ENCODE results near the gene SH2D4B. TPM values are rescaled to one million over a fixed set of nuclear protein-coding genes. Genes with fewer than 3 reads are reported as not detected.

SH2D4B gene
- total RNA-seq, 2 donors from 2014 or later = not detected

DNA sequence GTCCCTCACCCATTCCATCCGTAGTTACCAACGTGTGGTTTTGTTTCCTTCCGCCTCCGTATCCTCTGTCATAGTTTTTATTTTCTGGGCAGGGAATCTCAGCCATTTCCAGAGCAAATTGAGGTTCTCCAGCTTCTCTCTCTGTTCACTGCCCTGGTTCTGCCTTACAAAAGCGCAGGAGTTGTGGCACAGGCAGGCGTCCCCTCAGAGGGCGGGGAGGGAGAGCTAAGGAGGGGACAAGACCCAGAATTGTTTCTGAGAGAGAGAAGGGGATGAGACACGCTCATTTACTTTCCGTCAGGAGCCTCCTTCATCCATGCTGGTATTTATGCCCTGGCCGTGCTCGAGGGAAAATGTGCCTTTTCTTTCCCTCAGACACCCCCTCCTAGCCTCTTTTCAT is 71.0 kb downstream of the SH2D4B start:
- no peak for DNase-seq
- intact Hi-C loops (cut with DNase I, micrococcal nuclease) = no loop called here
- ATAC-seq = no peak

GRCh38 chr10:80609331-80609730 is 71.6 kb downstream of the SH2D4B start:
- DNase-seq = no peak

GRCh38 chr10:80611481-80612185 is 73.9 kb downstream of the SH2D4B start:
- intact Hi-C loops (cut with DNase I, micrococcal nuclease) = no loop called here
- ATAC-seq = no peak
- DNase-seq = no peak

More at GRCh38 chr10:80609331-80609730, 71.6 kb downstream of the SH2D4B start:
- ATAC-seq = no peak
- intact Hi-C loops (cut with DNase I, micrococcal nuclease) = no loop called here

- no peak for DNase-seq
- ATAC-seq = no peak
- intact Hi-C loops (cut with DNase I, micrococcal nuclease) = no loop called here
Measured at GRCh38 chr10:80612261-80612660, 74.6 kb downstream of the SH2D4B start.

GRCh38 chr10:80613466-80614170 is 75.9 kb downstream of the SH2D4B start:
- intact Hi-C loops (cut with DNase I, micrococcal nuclease) = no loop called here
- DNase-seq = no peak
- no peak for ATAC-seq

GRCh38 chr10:80614576-80615416 is 77.1 kb downstream of the SH2D4B start:
- intact Hi-C loops (cut with DNase I, micrococcal nuclease) = no loop called here
- DNase-seq = no peak
- ATAC-seq = no peak

DNA sequence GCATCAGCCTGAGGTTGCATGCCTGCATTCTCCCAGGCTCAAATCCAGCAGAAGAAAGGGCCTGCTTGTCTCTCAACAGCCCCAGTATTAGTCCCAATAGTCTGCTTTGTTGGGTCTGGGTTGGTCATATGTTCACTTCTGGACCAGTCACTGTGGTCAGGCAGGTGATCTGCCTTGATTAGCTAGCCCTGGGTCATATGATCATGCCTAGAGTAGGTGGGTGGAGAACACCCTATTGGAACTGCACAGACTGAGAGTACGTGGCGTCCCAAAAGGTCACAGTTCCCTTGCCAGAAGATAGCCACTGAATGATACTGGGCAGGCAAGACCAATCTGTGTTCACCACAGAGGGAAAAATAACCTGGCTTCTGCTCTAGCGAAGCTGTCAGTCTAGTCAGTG is 80.1 kb downstream of the SH2D4B start:
- intact Hi-C loops (cut with DNase I, micrococcal nuclease) = no loop called here
- DNase-seq (no peak), ATAC-seq (no peak)

DNA sequence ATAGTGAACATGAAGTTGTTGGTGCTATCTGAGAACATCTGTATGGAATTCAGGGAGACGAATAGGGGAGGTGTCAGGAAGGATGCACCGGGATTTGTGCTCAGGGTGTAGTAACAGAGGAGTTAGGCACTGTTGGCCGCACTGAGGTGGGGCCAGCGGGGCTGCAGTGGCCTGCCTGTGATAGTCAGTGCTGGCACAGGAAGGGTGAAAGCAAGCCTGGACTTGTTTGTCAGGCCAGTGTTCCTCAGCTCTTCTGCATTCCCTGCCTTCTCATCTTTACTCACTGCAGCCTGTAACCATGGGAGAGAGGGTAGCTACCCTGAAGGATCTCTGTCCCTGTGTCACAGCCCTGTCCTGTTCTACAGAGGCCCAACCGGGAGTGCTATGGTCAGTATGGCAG is 81.3 kb downstream of the SH2D4B start:
- DNase-seq (no peak), ATAC-seq (no peak)
- intact Hi-C loops (cut with DNase I, micrococcal nuclease) = no loop called here

GRCh38 chr10:80622153-80622552 is 84.5 kb downstream of the SH2D4B start:
- intact Hi-C loops (cut with DNase I, micrococcal nuclease) = no loop called here
- ATAC-seq = no peak

DNA sequence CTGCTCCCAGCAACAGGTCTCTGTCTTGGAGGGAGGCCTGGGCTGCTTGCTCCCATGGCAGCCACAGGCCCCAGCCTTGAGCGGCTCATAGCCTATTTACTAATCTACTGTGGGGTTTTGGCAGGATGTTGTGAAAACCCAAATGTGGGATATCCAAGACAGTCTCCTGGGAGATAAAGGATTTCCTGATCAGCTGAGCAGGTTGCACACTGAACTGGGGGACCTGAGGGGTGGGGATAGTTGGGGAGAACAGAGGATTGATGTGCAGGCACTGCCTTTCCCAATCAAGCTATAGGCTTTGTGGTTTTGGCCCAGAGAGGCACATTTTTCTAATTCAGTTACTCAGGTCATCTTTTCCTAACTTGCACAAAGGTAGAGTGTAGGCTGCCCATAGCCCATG is 92.6 kb downstream of the SH2D4B start:
- ATAC-seq (no peak), DNase-seq (no peak)
- intact Hi-C loops (cut with DNase I, micrococcal nuclease) = no loop called here

More at GRCh38 chr10:80622153-80622552, 84.5 kb downstream of the SH2D4B start:
- no peak for DNase-seq

- intact Hi-C loops (cut with DNase I, micrococcal nuclease) = no loop called here
- DNase-seq = no peak
- ATAC-seq = no peak
Measured at GRCh38 chr10:80632742-80633141, 95.0 kb downstream of the SH2D4B start.

DNA sequence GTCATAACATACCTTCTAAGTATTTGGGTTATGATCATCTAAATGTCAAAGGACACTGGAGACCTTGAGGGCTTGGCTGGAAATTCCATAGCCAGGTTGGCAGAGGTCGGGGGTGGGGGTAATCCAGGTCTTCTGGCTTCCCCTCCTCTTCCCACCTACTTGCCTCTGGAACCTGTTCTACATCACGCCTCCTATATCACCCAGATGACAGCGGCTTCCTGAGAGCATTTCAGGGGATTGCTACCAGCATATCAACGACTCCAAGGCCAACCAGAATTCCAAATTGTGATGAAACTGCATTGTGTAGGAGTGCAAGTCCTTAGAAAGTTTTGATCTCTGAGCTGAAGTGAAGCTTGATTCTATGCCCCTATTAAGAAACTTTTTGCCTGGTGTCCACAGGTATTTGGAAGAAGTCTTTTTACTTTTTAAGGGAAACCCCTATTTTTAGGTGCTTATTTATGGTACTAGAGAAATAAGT is 95.7 kb downstream of the SH2D4B start:
- intact Hi-C loops (cut with DNase I, micrococcal nuclease) = no loop called here
- ATAC-seq (no peak), DNase-seq (no peak)

- no peak for ATAC-seq
- intact Hi-C loops (cut with DNase I, micrococcal nuclease) = no loop called here
- DNase-seq = no peak
Measured at GRCh38 chr10:80633910-80634309, 96.2 kb downstream of the SH2D4B start.

DNA sequence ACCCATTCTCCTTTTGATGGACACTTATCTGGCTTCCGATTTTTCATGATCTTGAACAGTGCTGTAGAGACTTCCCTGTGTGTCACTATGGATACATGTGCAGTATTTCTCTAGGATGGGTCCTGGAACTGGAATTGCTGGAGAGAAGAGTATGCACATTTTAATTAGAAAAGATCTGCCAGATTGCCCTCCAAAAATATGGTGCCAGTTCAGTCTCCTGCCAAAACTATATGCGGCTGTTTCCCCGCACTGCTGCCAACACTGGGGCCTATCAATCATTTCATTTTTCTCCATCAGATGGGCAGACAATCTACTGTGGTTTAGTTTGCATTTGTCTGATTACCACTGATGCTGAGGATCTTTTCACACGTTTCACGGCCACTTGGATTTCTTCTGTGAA is 105.0 kb downstream of the SH2D4B start:
- no peak for DNase-seq
- no peak for ATAC-seq
- intact Hi-C loops (cut with DNase I, micrococcal nuclease) = no loop called here

GRCh38 chr10:80646366-80646765 is 108.7 kb downstream of the SH2D4B start:
- intact Hi-C loops (cut with DNase I, micrococcal nuclease) = no loop called here
- no peak for DNase-seq
- no peak for ATAC-seq

DNA sequence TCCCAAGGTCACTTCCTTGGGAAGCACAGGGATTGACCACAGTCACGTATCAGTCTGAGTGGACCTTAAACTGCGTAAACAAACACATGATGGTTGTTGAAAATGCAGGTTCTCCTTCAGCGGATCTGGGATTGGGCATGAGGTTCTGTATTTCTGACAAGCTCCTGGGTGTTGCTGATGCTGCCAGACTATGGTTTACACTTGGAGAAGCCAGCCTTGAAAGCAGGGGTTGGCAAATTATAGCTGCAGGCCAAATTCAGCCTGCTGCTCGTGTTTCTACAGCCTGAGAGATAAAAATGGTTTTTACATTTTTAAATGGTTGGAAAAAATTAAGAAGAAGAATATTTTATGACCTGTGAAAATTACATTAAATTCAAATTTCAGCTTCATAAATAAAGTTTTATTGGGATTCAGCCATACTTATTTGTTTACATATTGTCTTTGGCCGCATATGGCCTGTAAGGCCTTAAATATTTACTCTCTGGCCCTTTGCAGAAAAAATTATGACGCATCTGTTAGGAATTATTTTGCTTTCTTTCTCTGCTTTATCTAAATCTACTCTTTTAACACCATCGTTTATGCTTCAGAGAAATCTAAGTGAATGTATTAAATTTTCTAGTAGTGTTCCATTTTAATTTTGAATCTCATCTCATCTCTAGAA is 109.6 kb downstream of the SH2D4B start:
- ATAC-seq = no peak
- no peak for DNase-seq
- intact Hi-C loops (cut with DNase I, micrococcal nuclease) = no loop called here

DNA sequence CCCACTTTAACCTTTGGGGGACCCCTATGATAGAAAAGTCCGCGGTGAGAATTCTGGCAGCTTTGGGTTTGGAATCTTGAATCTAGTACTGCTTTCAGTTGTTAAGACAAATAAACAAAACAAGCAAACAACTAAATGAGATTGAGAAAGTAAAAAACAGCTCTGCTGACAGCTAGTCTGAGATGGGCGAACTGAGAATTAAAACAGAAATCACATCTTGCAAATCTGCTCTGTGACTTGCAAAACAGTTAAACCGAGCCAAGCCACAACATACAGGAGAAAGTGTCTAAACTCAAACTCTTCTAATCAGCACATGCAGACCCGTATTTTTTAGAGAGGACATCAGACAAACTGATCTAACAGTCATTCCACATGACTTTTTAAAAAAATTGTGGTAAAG is 110.4 kb downstream of the SH2D4B start:
- ATAC-seq (no peak), DNase-seq (no peak)
- intact Hi-C loops (cut with DNase I, micrococcal nuclease) = no loop called here

DNA sequence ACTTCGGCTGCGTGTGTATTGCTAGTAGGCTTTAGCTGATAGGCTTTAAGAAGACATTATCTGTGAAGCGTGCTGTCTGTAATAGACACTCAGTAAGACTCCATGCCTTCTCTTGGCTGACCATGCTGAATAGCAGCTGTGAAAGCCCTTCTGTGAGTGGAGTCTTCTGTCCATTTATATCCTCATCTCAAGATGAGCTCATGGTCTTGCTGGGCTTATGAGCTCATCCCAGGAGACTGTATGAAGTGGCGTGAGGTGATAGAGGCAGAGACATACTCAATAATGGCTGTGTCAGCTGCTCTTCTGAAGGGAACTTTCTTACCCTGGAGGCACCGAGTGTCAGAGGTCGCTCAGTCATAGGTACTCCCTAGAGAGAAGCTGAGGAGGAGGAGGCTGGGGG is 111.5 kb downstream of the SH2D4B start:
- ATAC-seq (no peak), DNase-seq (no peak)
- intact Hi-C loops (cut with DNase I, micrococcal nuclease) = no loop called here

- no peak for ATAC-seq
- DNase-seq = no peak
- intact Hi-C loops (cut with DNase I, micrococcal nuclease) = no loop called here
Measured at GRCh38 chr10:80655898-80656297, 118.2 kb downstream of the SH2D4B start.
